ENCODE measurements around the gene TMBIM1.

- TF ChIP-seq EP300 (IDR thresholded peaks at IDR 0.05) (no peak), POLR2AphosphoS5 (IDR thresholded peaks at IDR 0.05) (no peak), CTCF (IDR thresholded peaks at IDR 0.05) (no peak)
These were observed 25.0 kb downstream of the TMBIM1 start for GRCh38 chr2:218267259-218267658.

All from esophagus muscularis mucosa (tissue), 4 donors.